ENCODE data around the gene TMEM245.
"Not testable (repeated sequence)": the region's sequence is repeated elsewhere in the genome, so short reads cannot be mapped to it uniquely, and the experiment has no call there.

TMEM245 gene

GRCh38 chr9:109149089-109149488 is 29.3 kb upstream of the TMEM245 start:
- Mint-ChIP-seq H3K4me1 (ENCODE audit: low read depth) (no peaks in the 10 kb centered on the region), H3K4me3 (no peak overlapping the region), H3K36me3 (ENCODE audit: low read depth) (no peaks in the 10 kb centered on the region), H3K27ac (no peak overlapping the region), H3K27me3 (ENCODE audit: low read depth) (peaks cover 11% of the 10 kb centered on the region), H3K9me3 (peaks cover 12% of the 10 kb centered on the region)

GRCh38 chr9:109145051-109145450 is 25.3 kb upstream of the TMEM245 start:
- H3K4me3 Mint-ChIP-seq: no peak overlapping the region
- no peaks in the 10 kb centered on the region for H3K36me3 Mint-ChIP-seq (ENCODE audit: low read depth)
- H3K27ac Mint-ChIP-seq: no peak overlapping the region
- H3K9me3 Mint-ChIP-seq: no peaks in the 10 kb centered on the region
- H3K27me3 Mint-ChIP-seq (ENCODE audit: low read depth): peaks cover 15% of the 10 kb centered on the region
- H3K4me1 Mint-ChIP-seq (ENCODE audit: low read depth): peaks cover 3% of the 10 kb centered on the region

- Mint-ChIP-seq H3K27me3 (ENCODE audit: low read depth) (peaks cover 22% of the 10 kb centered on the region), H3K4me1 (ENCODE audit: low read depth) (peaks cover 3% of the 10 kb centered on the region), H3K9me3 (no peaks in the 10 kb centered on the region), H3K4me3 (no peak overlapping the region), H3K27ac (no peak overlapping the region), H3K36me3 (ENCODE audit: low read depth) (no peaks in the 10 kb centered on the region)
Measured at GRCh38 chr9:109143881-109144562, 24.3 kb upstream of the TMEM245 start.

GRCh38 chr9:109141375-109141774 is 21.6 kb upstream of the TMEM245 start:
- peaks cover 3% of the 10 kb centered on the region for H3K4me1 Mint-ChIP-seq (ENCODE audit: low read depth)
- no peak overlapping the region for H3K27ac Mint-ChIP-seq
- H3K9me3 Mint-ChIP-seq: no peaks in the 10 kb centered on the region
- no peak overlapping the region for H3K4me3 Mint-ChIP-seq
- H3K27me3 Mint-ChIP-seq (ENCODE audit: low read depth): peaks cover 21% of the 10 kb centered on the region
- no peaks in the 10 kb centered on the region for H3K36me3 Mint-ChIP-seq (ENCODE audit: low read depth)

GRCh38 chr9:109139851-109140250 is 20.1 kb upstream of the TMEM245 start:
- peaks cover 21% of the 10 kb centered on the region for H3K27me3 Mint-ChIP-seq (ENCODE audit: low read depth)
- H3K27ac Mint-ChIP-seq: no peak overlapping the region
- H3K4me3 Mint-ChIP-seq: no peak overlapping the region
- no peaks in the 10 kb centered on the region for H3K36me3 Mint-ChIP-seq (ENCODE audit: low read depth)
- H3K4me1 Mint-ChIP-seq (ENCODE audit: low read depth): peaks cover 3% of the 10 kb centered on the region
- no peaks in the 10 kb centered on the region for H3K9me3 Mint-ChIP-seq

GRCh38 chr9:109138421-109138820 is 18.7 kb upstream of the TMEM245 start:
- Mint-ChIP-seq H3K9me3 (no peaks in the 10 kb centered on the region), H3K4me1 (ENCODE audit: low read depth) (no peaks in the 10 kb centered on the region), H3K27ac (no peak overlapping the region), H3K4me3 (no peak overlapping the region), H3K36me3 (ENCODE audit: low read depth) (no peaks in the 10 kb centered on the region), H3K27me3 (ENCODE audit: low read depth) (peaks cover 30% of the 10 kb centered on the region)

- H3K27ac Mint-ChIP-seq: no peak overlapping the region
- H3K27me3 Mint-ChIP-seq (ENCODE audit: low read depth): peaks cover 19% of the 10 kb centered on the region
- H3K9me3 Mint-ChIP-seq: no peaks in the 10 kb centered on the region
- no peaks in the 10 kb centered on the region for H3K4me1 Mint-ChIP-seq (ENCODE audit: low read depth)
- no peaks in the 10 kb centered on the region for H3K36me3 Mint-ChIP-seq (ENCODE audit: low read depth)
- no peak overlapping the region for H3K4me3 Mint-ChIP-seq
Measured at GRCh38 chr9:109134167-109134578, 14.4 kb upstream of the TMEM245 start.

GRCh38 chr9:109133533-109133932 is 13.8 kb upstream of the TMEM245 start:
- no peaks in the 10 kb centered on the region for H3K9me3 Mint-ChIP-seq
- no peaks in the 10 kb centered on the region for H3K4me1 Mint-ChIP-seq (ENCODE audit: low read depth)
- H3K27ac Mint-ChIP-seq: no peak overlapping the region
- no peaks in the 10 kb centered on the region for H3K36me3 Mint-ChIP-seq (ENCODE audit: low read depth)
- no peak overlapping the region for H3K4me3 Mint-ChIP-seq
- H3K27me3 Mint-ChIP-seq (ENCODE audit: low read depth): peaks cover 19% of the 10 kb centered on the region

GRCh38 chr9:109132567-109133021 is 12.8 kb upstream of the TMEM245 start:
- no peak overlapping the region for H3K27ac Mint-ChIP-seq
- H3K36me3 Mint-ChIP-seq (ENCODE audit: low read depth): no peaks in the 10 kb centered on the region

GRCh38 chr9:109129470-109130197 is 9.9 kb upstream of the TMEM245 start:
- Mint-ChIP-seq H3K36me3 (ENCODE audit: low read depth) (no peaks in the 10 kb centered on the region), H3K9me3 (no peaks in the 10 kb centered on the region), H3K4me3 (no peak overlapping the region), H3K4me1 (ENCODE audit: low read depth) (no peaks in the 10 kb centered on the region), H3K27me3 (ENCODE audit: low read depth) (peaks cover 9% of the 10 kb centered on the region), H3K27ac (no peak overlapping the region)

More at GRCh38 chr9:109132567-109133021, 12.8 kb upstream of the TMEM245 start:
- H3K9me3 Mint-ChIP-seq: no peaks in the 10 kb centered on the region
- H3K27me3 Mint-ChIP-seq (ENCODE audit: low read depth): peaks cover 15% of the 10 kb centered on the region
- no peaks in the 10 kb centered on the region for H3K4me1 Mint-ChIP-seq (ENCODE audit: low read depth)
- no peak overlapping the region for H3K4me3 Mint-ChIP-seq

GRCh38 chr9:109126671-109127070 is 6.9 kb upstream of the TMEM245 start:
- not testable (repeated sequence) for H3K4me3 Mint-ChIP-seq; H3K4me1 Mint-ChIP-seq (ENCODE audit: low read depth); H3K27ac Mint-ChIP-seq

GRCh38 chr9:109124121-109124520 is 4.4 kb upstream of the TMEM245 start:
- Mint-ChIP-seq H3K4me3 (no peak overlapping the region), H3K36me3 (ENCODE audit: low read depth) (no peaks in the 10 kb centered on the region), H3K4me1 (ENCODE audit: low read depth) (peaks cover 11% of the 10 kb centered on the region), H3K27ac (no peak overlapping the region), H3K27me3 (ENCODE audit: low read depth) (no peaks in the 10 kb centered on the region), H3K9me3 (no peaks in the 10 kb centered on the region)

More at GRCh38 chr9:109126671-109127070, 6.9 kb upstream of the TMEM245 start:
- H3K27me3 Mint-ChIP-seq (ENCODE audit: low read depth); H3K36me3 Mint-ChIP-seq (ENCODE audit: low read depth); H3K9me3 Mint-ChIP-seq: not testable (repeated sequence)

GRCh38 chr9:109122726-109123621 is 3.2 kb upstream of the TMEM245 start:
- Mint-ChIP-seq H3K4me3 (no peak overlapping the region), H3K4me1 (ENCODE audit: low read depth) (peaks cover 21% of the 10 kb centered on the region), H3K9me3 (no peaks in the 10 kb centered on the region), H3K27me3 (ENCODE audit: low read depth) (no peaks in the 10 kb centered on the region), H3K36me3 (ENCODE audit: low read depth) (peaks cover 4% of the 10 kb centered on the region), H3K27ac (no peak overlapping the region)

GRCh38 chr9:109121232-109121796 is 1.6 kb upstream of the TMEM245 start:
- H3K27me3 Mint-ChIP-seq (ENCODE audit: low read depth): no peaks in the 10 kb centered on the region
- H3K4me1 Mint-ChIP-seq (ENCODE audit: low read depth): peaks cover 32% of the 10 kb centered on the region
- H3K9me3 Mint-ChIP-seq: no peaks in the 10 kb centered on the region
- H3K36me3 Mint-ChIP-seq (ENCODE audit: low read depth): peaks cover 15% of the 10 kb centered on the region
- no peak overlapping the region for H3K4me3 Mint-ChIP-seq
- no peak overlapping the region for H3K27ac Mint-ChIP-seq
